HEK293 (cell line): ENCODE data around the gene VOPP1.

ENCODE experiments used
- OVOL3 ChIP-seq: fragments of 450-650 bp; formaldehyde crosslinking; IDR thresholded peaks from 2 replicates; pipeline ENCODE4 v1.5.1; 2016; ENCODE audit warnings: missing biosample characterization, missing genetic modification characterization
- ZNF274 ChIP-seq, 2 experiments: fragments of 200-500 bp in 1 of 2; fragments of 450-650 bp in 1 of 2; sonication (Bioruptor generic) in 1 of 2; formaldehyde crosslinking in 1 of 2; IDR thresholded peaks; 2 replicates each; pipeline versions ENCODE4 v1.5.1 to v1.6.1; 2014 to 2016; ENCODE audit warnings: borderline replicate concordance in 1 of 2, inconsistent platforms in 1 of 2, low read length in 1 of 2, missing biosample characterization in 1 of 2, missing genetic modification characterization in 1 of 2
- ZNF324 ChIP-seq: fragments of 450-650 bp; formaldehyde crosslinking; IDR thresholded peaks from 2 replicates; pipeline ENCODE4 v1.5.1; 2016; ENCODE audit warnings: missing biosample characterization, missing genetic modification characterization
- ZNF394 ChIP-seq: fragments of 450-650 bp; formaldehyde crosslinking; IDR thresholded peaks from 2 replicates; pipeline ENCODE4 v1.5.1; 2016; ENCODE audit warnings: missing biosample characterization, missing genetic modification characterization, mild to moderate bottlenecking, moderate library complexity, borderline replicate concordance
- ZNF398 ChIP-seq: fragments of 450-650 bp; formaldehyde crosslinking; IDR thresholded peaks from 2 replicates; pipeline ENCODE4 v1.5.1; 2017; ENCODE audit warnings: missing biosample characterization, missing genetic modification characterization
- ZNF561 ChIP-seq: fragments of 450-650 bp; IDR thresholded peaks from 2 replicates; pipeline ENCODE4 v1.5.1; 2018; ENCODE audit warnings: missing biosample characterization, missing genetic modification characterization, borderline replicate concordance
- ZNF629 ChIP-seq: fragments of 450-650 bp; formaldehyde crosslinking; IDR thresholded peaks from 2 replicates; pipeline ENCODE4 v1.5.1; 2017; ENCODE audit warnings: missing biosample characterization, missing genetic modification characterization
- TF ChIP-seq, protein P1 (sequence below): fragments of 450-650 bp; formaldehyde crosslinking; IDR thresholded peaks from 2 replicates; pipeline ENCODE4 v1.5.1; 2016; ENCODE audit warnings: missing biosample characterization, missing genetic modification characterization
- TF ChIP-seq, protein P2 (sequence below): fragments of 450-650 bp; formaldehyde crosslinking; IDR thresholded peaks from 2 replicates; pipeline ENCODE4 v1.5.1; 2016; ENCODE audit warnings: missing biosample characterization, missing genetic modification characterization

GRCh38 chr7:55493408-55493807, 78.9 kb downstream of the VOPP1 start:
- TF ChIP-seq ZNF274 (IDR thresholded peaks at IDR 0.05; ENCODE audit: low read length) (no peak), ZNF274 (tag by site-specific recombination; IDR thresholded peaks at IDR 0.05; ENCODE audit: borderline replicate concordance) (no peak), ZNF561 (tag by site-specific recombination) (no peak), ZNF324 (tag by site-specific recombination) (no peak), ZNF394 (tag by site-specific recombination) (no peak), ZNF398 (tag by site-specific recombination) (no peak), ZNF629 (tag by site-specific recombination) (no peak), OVOL3 (tag by site-specific recombination) (no peak)
- TF ChIP-seq, protein P1, sequence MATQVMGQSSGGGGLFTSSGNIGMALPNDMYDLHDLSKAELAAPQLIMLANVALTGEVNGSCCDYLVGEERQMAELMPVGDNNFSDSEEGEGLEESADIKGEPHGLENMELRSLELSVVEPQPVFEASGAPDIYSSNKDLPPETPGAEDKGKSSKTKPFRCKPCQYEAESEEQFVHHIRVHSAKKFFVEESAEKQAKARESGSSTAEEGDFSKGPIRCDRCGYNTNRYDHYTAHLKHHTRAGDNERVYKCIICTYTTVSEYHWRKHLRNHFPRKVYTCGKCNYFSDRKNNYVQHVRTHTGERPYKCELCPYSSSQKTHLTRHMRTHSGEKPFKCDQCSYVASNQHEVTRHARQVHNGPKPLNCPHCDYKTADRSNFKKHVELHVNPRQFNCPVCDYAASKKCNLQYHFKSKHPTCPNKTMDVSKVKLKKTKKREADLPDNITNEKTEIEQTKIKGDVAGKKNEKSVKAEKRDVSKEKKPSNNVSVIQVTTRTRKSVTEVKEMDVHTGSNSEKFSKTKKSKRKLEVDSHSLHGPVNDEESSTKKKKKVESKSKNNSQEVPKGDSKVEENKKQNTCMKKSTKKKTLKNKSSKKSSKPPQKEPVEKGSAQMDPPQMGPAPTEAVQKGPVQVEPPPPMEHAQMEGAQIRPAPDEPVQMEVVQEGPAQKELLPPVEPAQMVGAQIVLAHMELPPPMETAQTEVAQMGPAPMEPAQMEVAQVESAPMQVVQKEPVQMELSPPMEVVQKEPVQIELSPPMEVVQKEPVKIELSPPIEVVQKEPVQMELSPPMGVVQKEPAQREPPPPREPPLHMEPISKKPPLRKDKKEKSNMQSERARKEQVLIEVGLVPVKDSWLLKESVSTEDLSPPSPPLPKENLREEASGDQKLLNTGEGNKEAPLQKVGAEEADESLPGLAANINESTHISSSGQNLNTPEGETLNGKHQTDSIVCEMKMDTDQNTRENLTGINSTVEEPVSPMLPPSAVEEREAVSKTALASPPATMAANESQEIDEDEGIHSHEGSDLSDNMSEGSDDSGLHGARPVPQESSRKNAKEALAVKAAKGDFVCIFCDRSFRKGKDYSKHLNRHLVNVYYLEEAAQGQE (tag by site-specific recombination) = no peak
- TF ChIP-seq, protein P2, sequence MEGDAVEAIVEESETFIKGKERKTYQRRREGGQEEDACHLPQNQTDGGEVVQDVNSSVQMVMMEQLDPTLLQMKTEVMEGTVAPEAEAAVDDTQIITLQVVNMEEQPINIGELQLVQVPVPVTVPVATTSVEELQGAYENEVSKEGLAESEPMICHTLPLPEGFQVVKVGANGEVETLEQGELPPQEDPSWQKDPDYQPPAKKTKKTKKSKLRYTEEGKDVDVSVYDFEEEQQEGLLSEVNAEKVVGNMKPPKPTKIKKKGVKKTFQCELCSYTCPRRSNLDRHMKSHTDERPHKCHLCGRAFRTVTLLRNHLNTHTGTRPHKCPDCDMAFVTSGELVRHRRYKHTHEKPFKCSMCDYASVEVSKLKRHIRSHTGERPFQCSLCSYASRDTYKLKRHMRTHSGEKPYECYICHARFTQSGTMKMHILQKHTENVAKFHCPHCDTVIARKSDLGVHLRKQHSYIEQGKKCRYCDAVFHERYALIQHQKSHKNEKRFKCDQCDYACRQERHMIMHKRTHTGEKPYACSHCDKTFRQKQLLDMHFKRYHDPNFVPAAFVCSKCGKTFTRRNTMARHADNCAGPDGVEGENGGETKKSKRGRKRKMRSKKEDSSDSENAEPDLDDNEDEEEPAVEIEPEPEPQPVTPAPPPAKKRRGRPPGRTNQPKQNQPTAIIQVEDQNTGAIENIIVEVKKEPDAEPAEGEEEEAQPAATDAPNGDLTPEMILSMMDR (tag by site-specific recombination) = no peak
